Right ventricle myocardium superior (tissue), 1 donor: ENCODE results near the gene C5orf63. TPM values are rescaled to one million over a fixed set of nuclear protein-coding genes. Genes with fewer than 3 reads are reported as not detected.

ENCODE experiments used
- total RNA-seq: library from RNA; stranded (reverse); fragmentation: NEBNext Ultra II Directional; extraction: Animal tissue kit (Norgen Biotek cat#: 25700); gene quantifications from one replicate; pipeline ENCODE4 v1.2.1, GENCODE V29; 2021
- donor health status: DM: no; HTN: yes; CAD: no; lungs with severe emphysema.

The C5orf63 gene
- total RNA-seq, 1 donor from 2014 or later = 11.1 TPM

Other genes with a start within 250 kb of the C5orf63 start
- gene MARCHF3, start 42.9 kb downstream of the C5orf63 start, total RNA-seq = 26.6 TPM
- gene MEGF10, start 217.3 kb upstream of the C5orf63 start, total RNA-seq = 0.78 TPM